LNCaP clone FGC (cell line): ENCODE data around the gene DEK.
A peak's percentile ranks its signal among the peaks of the same experiment; 100 is the strongest.
"Not testable (repeated sequence)": the region's sequence is repeated elsewhere in the genome, so short reads cannot be mapped to it uniquely, and the experiment has no call there.

ENCODE experiments used
- DNase-seq: peaks from one replicate; pipeline ENCODE4 v3.0.0-alpha.2; 2011; ENCODE audit warnings: low read depth
- H3K4me3 ChIP-seq: 2 replicates; pipeline ENCODE4 v1.5.1; 2011; ENCODE audit warnings: mild to moderate bottlenecking, low read depth, low read length, control low read depth
- CTCF ChIP-seq: IDR thresholded peaks from 2 replicates; pipeline ENCODE4 v1.5.1; 2012; ENCODE audit warnings: mild to moderate bottlenecking; ENCODE audit not compliant: control insufficient read depth, insufficient read depth; ENCODE audit errors: extremely low read depth

Gene DEK

GRCh38 chr6:18212231-18212630 lies 52.1 kb downstream of the DEK start:
- DNase-seq, result no peak

GRCh38 chr6:18211338-18211737 lies 53.0 kb downstream of the DEK start:
- no peak for DNase-seq
- H3K4me3 ChIP-seq, result no peak overlapping the region
- no peak for TF ChIP-seq CTCF

More at GRCh38 chr6:18212231-18212630, 52.1 kb downstream of the DEK start:
- no peak for TF ChIP-seq CTCF
- H3K4me3 ChIP-seq, result no peak overlapping the region

GRCh38 chr6:18210707-18211106 lies 53.6 kb downstream of the DEK start:
- DNase-seq, result no peak
- no peak overlapping the region for H3K4me3 ChIP-seq
- no peak for TF ChIP-seq CTCF

- no peak overlapping the region for H3K4me3 ChIP-seq
- TF ChIP-seq CTCF, result peak; percentile 7; the same call in 1 of the 2 replicates
Observed at GRCh38 chr6:18209539-18210197, 54.7 kb downstream of the DEK start.

GRCh38 chr6:18208778-18209177 lies 55.6 kb downstream of the DEK start:
- H3K4me3 ChIP-seq, DNase-seq: not testable (repeated sequence)

More at GRCh38 chr6:18209539-18210197, 54.7 kb downstream of the DEK start:
- DNase-seq, result peak; percentile 44

GRCh38 chr6:18207949-18208348 lies 56.4 kb downstream of the DEK start:
- no peak for DNase-seq
- no peak overlapping the region for H3K4me3 ChIP-seq
- no peak for TF ChIP-seq CTCF

- TF ChIP-seq CTCF, result no peak
- no peak for DNase-seq
Observed at GRCh38 chr6:18207438-18207837, 56.9 kb downstream of the DEK start.

GRCh38 chr6:18206591-18206990 lies 57.7 kb downstream of the DEK start:
- no peak for DNase-seq
- H3K4me3 ChIP-seq, result no peak overlapping the region
- no peak for TF ChIP-seq CTCF

More at GRCh38 chr6:18207438-18207837, 56.9 kb downstream of the DEK start:
- no peak overlapping the region for H3K4me3 ChIP-seq
